ENCODE measurements around the gene MYH9.
A peak's percentile ranks its signal among the peaks of the same experiment; 100 is the strongest.

DNA sequence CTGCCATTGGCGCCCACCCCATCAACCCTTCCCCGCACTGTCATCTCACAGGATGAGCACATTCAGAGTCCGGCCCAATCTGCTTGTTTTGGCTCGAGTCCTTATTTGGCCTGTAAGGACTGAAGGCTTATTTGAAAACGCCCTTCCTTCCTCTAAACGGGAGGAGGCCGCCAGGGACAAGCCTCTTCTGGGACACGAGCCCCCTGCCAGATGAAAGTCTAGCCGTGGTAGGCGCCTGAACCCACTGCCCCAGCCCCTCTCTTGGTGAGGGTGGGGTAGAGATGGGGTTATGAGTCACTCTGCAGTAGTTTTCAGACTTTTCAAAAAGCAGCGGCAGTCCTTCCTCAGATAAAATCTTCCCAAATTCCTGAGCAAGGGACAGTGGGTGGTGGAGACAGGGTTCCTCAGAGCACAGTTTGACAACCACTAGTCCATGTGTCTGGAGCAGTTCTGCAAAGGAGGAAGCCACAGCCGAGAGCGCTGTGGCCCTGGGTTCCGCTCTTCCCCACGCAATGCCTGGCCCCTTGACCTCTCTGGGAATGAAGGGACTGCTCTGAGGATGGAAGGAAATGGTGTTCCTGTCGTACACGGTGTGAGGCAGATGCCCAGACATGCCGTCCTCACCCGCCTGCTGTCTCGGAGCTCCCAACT, 57.0 kb downstream of the MYH9 start:
- TF ChIP-seq POLR2AphosphoS5 (IDR thresholded peaks at IDR 0.05), result peak in 1 of 3 donors; percentile 1
- TF ChIP-seq, protein P1, sequence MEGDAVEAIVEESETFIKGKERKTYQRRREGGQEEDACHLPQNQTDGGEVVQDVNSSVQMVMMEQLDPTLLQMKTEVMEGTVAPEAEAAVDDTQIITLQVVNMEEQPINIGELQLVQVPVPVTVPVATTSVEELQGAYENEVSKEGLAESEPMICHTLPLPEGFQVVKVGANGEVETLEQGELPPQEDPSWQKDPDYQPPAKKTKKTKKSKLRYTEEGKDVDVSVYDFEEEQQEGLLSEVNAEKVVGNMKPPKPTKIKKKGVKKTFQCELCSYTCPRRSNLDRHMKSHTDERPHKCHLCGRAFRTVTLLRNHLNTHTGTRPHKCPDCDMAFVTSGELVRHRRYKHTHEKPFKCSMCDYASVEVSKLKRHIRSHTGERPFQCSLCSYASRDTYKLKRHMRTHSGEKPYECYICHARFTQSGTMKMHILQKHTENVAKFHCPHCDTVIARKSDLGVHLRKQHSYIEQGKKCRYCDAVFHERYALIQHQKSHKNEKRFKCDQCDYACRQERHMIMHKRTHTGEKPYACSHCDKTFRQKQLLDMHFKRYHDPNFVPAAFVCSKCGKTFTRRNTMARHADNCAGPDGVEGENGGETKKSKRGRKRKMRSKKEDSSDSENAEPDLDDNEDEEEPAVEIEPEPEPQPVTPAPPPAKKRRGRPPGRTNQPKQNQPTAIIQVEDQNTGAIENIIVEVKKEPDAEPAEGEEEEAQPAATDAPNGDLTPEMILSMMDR (IDR thresholded peaks at IDR 0.05 in 8 of 11, conservative IDR thresholded peaks at IDR 0.05 in 3 of 11), result no peak
- no peak for TF ChIP-seq POLR2A (IDR thresholded peaks at IDR 0.05)

Data from spleen (tissue), 7 donors.